DND-41 (cell line): Measurements from ENCODE around the gene WLS.

Source experiments
- EZH2 ChIP-seq: IDR thresholded peaks from 3 replicates; pipeline ENCODE4 v1.6.1; 2012; ENCODE audit warnings: borderline replicate concordance, low read depth, mild to moderate bottlenecking, moderate library complexity, low read length, inconsistent platforms; ENCODE audit not compliant: severe bottlenecking
- TF ChIP-seq, protein P1 (sequence below): IDR thresholded peaks from 2 replicates; pipeline ENCODE4 v1.5.1; 2012; ENCODE audit warnings: borderline replicate concordance, low read length, moderate library complexity, mild to moderate bottlenecking; ENCODE audit not compliant: poor library complexity, severe bottlenecking; ENCODE audit errors: extremely low read depth

DNA sequence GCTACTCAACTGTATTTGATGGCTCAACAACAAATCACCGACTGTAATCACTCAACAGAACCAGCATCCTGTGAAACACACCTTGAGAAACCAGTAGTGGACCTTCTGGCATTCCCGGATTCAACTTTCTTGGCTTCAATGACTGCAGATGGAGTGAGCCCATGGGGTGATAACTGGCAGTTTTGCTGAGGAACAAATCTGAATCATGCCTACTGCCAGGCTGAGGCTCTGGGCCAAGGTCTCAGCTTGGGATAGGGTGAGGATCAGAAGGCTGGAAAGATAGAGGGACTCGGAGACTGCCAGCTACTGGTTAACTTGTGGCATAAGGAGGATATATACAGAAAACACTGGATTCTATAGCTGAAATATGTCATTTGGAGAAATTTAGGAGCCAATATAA lies 118.4 kb downstream of the WLS start:
- TF ChIP-seq, protein P1, sequence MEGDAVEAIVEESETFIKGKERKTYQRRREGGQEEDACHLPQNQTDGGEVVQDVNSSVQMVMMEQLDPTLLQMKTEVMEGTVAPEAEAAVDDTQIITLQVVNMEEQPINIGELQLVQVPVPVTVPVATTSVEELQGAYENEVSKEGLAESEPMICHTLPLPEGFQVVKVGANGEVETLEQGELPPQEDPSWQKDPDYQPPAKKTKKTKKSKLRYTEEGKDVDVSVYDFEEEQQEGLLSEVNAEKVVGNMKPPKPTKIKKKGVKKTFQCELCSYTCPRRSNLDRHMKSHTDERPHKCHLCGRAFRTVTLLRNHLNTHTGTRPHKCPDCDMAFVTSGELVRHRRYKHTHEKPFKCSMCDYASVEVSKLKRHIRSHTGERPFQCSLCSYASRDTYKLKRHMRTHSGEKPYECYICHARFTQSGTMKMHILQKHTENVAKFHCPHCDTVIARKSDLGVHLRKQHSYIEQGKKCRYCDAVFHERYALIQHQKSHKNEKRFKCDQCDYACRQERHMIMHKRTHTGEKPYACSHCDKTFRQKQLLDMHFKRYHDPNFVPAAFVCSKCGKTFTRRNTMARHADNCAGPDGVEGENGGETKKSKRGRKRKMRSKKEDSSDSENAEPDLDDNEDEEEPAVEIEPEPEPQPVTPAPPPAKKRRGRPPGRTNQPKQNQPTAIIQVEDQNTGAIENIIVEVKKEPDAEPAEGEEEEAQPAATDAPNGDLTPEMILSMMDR, result no peak
- no peak for TF ChIP-seq EZH2
